Measurements from ENCODE around the gene ENO2.

DNA sequence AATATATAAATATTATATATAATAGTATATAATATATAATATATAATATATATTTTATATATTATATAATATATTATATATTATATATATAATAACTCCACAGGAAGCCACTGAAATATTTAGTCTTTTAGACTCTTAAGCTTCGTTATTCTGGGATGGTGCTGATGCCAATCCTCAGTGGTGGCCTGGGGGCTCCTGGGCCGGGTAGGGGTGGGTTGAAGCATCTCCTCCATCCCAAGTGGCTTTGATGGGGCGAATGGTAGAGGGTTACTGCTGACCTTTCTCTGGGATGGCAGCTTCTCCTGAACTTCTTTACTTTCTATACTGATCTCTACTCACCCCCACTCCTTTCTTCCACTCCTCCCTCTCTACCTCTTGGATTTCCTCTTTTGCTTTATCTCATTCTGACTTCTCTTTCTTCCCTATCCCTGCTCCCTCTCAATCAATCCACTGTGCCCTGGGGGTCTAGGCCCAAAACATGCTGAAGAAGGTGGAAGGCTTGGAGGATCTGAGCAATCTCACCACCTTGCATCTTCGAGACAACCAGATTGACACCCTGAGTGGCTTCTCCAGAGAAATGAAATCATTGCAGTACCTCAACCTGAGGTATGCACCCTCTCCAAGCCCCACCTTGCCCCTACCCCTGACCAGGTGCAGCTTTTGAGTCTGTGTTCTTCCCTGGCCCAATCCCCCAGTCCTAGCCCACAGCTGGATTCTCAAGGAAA, 4.8 kb upstream of the ENO2 start:
- TF ChIP-seq, protein P1, sequence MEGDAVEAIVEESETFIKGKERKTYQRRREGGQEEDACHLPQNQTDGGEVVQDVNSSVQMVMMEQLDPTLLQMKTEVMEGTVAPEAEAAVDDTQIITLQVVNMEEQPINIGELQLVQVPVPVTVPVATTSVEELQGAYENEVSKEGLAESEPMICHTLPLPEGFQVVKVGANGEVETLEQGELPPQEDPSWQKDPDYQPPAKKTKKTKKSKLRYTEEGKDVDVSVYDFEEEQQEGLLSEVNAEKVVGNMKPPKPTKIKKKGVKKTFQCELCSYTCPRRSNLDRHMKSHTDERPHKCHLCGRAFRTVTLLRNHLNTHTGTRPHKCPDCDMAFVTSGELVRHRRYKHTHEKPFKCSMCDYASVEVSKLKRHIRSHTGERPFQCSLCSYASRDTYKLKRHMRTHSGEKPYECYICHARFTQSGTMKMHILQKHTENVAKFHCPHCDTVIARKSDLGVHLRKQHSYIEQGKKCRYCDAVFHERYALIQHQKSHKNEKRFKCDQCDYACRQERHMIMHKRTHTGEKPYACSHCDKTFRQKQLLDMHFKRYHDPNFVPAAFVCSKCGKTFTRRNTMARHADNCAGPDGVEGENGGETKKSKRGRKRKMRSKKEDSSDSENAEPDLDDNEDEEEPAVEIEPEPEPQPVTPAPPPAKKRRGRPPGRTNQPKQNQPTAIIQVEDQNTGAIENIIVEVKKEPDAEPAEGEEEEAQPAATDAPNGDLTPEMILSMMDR (IDR thresholded peaks at IDR 0.05), result no peak
- no peak for TF ChIP-seq POLR2A (IDR thresholded peaks at IDR 0.05)
